GM12864 (cell line): ENCODE data around the gene RUVBL1.
"Not testable (repeated sequence)": the region's sequence is repeated elsewhere in the genome, so short reads cannot be mapped to it uniquely, and the experiment has no call there.

ENCODE experiments used
- DNase-seq: peaks from one replicate; pipeline ENCODE4 v3.0.0-alpha.2; 2011; ENCODE audit warnings: low read depth
- H3K4me3 ChIP-seq: 2 replicates; pipeline ENCODE4 v1.5.1; 2011; ENCODE audit warnings: mild to moderate bottlenecking, low read depth, low read length, control low read depth
- TF ChIP-seq, protein P1 (sequence below): IDR thresholded peaks from 2 replicates; pipeline ENCODE4 v1.5.1; 2011; ENCODE audit warnings: low read depth, mild to moderate bottlenecking, moderate library complexity, low read length, control low read depth, inconsistent platforms; ENCODE audit errors: missing control alignments

RUVBL1 gene

DNA sequence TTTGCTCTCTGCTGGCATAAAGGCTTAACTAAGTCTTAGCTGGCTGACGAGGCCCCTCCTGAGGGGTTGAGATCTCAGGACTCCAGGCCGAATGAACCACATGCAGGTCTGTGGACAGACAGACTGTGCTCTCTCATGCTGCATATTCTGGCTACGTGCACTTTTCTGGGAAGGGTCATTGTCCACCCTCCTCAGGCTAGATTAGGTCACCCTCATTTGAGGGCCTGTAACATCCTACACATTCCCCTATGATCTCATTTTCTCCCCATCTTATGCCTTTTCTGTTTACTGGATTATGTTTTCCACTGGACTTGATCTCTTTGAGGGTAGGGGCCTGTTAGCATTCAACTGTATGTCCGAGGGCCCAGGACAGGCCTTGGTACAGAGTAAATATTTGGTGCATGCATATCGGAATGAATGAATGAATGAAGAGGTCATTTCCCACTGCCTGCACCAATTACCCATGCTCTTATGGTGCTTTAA lies 43.4 kb upstream of the RUVBL1 start:
- DNase-seq = no peak
- H3K4me3 ChIP-seq = no peak overlapping the region
- TF ChIP-seq, protein P1, sequence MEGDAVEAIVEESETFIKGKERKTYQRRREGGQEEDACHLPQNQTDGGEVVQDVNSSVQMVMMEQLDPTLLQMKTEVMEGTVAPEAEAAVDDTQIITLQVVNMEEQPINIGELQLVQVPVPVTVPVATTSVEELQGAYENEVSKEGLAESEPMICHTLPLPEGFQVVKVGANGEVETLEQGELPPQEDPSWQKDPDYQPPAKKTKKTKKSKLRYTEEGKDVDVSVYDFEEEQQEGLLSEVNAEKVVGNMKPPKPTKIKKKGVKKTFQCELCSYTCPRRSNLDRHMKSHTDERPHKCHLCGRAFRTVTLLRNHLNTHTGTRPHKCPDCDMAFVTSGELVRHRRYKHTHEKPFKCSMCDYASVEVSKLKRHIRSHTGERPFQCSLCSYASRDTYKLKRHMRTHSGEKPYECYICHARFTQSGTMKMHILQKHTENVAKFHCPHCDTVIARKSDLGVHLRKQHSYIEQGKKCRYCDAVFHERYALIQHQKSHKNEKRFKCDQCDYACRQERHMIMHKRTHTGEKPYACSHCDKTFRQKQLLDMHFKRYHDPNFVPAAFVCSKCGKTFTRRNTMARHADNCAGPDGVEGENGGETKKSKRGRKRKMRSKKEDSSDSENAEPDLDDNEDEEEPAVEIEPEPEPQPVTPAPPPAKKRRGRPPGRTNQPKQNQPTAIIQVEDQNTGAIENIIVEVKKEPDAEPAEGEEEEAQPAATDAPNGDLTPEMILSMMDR = no peak

DNA sequence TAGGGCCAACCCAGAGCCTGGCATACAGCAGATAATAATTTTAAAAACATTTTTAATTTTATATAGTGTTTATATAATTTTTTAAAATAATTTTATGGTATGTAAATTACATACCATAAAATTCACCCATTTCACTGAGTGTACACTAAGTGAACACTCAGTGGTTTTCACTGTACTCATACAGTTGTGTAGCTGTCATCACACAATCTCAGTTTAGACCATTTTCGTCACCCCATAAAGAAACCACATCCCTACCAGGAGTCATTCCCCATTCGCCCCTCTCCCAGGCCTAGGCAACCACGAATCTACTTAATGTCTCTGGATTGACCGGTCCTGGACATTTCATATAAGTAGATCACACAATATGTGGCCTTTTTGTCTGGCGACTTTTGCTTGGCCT lies 39.8 kb upstream of the RUVBL1 start:
- no peak for DNase-seq
- TF ChIP-seq, protein P1 = no peak
- no peak overlapping the region for H3K4me3 ChIP-seq

DNA sequence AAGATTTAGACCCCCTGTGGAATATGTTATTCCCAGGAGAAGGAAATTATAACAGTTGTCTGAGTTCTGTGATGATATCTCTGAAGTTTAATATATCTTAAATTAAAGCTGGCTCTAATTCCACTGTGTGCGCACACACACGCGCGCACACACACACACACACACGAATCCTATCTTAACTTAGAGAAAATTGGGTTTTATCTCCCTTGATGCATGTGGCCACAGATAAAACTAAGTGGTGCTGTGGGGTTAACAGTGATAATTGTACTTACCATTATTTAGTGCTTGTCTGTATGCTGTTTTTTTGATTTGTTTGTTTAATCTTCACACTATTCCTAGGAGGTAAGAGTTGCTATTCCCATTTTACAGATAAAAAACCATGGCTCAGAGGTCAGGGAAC lies 37.0 kb upstream of the RUVBL1 start:
- TF ChIP-seq, protein P1 = no peak
- no peak for DNase-seq
- H3K4me3 ChIP-seq = no peak overlapping the region

DNA sequence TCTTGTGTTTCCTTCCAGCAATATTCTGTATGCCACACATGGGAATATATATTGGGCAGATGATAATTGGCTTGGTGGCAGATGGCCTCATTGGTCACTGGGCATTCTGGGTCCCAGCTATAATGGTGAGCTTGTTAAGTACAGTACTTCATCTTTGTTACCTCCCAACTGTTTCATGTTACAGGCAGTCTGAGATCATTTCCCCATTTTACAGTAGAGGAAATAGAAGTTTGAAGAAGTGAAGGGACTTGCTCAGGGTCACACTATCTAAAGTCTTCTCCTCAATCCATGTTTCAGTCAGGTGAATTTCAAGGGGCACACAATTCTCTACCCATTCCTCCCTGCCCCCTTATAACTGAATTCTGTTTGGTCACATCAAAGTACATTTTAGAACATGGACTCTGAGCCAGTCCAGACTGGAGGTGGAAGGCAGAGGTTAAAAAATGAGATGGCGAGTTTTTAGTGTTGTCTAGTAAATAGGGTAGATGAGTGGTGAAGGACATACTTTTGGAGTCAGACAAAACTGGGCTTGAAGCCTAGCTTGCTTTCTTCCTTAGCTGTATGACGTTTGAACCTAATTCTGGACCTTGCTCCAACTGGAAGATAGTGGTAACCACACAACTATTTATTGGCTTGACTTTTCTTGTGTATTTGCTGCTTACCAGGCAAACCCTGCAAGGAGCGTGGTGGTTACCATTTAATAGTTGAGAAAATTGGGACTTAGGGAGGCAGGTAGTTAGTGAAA lies 32.2 kb upstream of the RUVBL1 start:
- DNase-seq = no peak
- H3K4me3 ChIP-seq = no peak overlapping the region
- TF ChIP-seq, protein P1 = no peak

DNA sequence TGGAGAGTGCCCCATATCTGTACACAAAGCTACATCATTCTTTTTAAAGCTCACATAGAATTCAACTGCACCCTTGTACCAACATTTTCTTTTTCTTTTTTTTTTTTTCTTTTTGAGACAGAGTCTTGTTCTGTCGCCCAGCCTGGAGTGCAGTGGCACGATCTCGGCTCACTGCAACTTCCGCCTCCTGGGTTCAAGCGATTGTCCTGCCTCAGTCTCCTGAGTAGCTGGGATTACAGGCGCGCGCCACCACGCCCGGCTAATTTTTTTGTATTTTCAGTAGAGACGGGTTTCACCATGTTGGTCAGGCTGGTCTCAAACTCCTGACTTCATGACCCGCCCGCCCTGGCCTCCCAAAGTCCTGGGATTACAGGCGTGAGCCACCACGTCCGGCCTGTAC lies 30.7 kb upstream of the RUVBL1 start:
- DNase-seq = not testable (repeated sequence)
- peak overlapping the region; percentile 89 for H3K4me3 ChIP-seq

DNA sequence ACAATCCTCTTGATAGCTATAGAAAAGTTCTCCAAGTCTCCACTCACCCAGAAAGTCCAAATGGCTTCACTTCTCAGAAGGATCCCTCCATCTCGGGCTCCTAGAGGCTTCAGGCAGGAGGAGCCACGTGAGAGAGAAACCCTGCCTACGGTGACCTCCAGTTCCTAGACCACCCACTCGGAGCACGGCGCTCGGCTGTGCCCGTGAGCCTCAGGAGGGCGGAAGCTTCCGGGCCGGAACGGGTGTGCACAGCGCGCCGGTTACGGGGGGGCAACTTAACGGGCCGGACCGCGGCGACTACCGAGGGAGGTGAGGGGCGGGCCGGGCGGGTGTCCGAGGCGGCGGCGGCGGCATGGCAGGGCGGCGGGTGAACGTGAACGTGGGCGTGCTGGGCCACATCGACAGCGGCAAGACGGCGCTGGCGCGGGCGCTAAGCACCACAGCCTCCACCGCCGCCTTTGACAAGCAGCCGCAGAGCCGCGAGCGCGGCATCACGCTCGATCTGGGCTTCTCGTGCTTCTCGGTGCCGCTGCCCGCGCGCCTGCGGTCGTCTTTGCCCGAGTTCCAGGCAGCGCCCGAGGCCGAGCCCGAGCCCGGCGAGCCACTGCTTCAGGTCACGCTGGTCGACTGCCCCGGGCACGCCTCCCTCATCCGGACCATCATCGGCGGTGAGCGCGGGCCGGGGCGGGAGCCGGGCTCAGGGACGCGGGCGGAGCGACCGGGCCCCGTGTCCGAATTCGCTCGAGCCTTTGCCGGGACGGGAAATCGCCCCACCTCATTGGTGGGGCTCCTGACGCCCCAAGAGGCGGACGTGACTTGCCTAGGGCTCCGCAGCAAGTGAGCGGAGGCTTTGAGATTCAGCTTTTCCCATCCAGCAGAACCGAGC lies 29.8 kb upstream of the RUVBL1 start, which contains the start of gene EEFSEC:
TSS of gene EEFSEC (plus strand) at position 326 of the 886 bp plus-strand sequence. CDS start at position 353, 27 bp downstream.
- peak within 1 kb of the TSS; percentile 89 for H3K4me3 ChIP-seq
- TF ChIP-seq, protein P1 = no peak
- DNase-seq = peak; percentile 49

DNA sequence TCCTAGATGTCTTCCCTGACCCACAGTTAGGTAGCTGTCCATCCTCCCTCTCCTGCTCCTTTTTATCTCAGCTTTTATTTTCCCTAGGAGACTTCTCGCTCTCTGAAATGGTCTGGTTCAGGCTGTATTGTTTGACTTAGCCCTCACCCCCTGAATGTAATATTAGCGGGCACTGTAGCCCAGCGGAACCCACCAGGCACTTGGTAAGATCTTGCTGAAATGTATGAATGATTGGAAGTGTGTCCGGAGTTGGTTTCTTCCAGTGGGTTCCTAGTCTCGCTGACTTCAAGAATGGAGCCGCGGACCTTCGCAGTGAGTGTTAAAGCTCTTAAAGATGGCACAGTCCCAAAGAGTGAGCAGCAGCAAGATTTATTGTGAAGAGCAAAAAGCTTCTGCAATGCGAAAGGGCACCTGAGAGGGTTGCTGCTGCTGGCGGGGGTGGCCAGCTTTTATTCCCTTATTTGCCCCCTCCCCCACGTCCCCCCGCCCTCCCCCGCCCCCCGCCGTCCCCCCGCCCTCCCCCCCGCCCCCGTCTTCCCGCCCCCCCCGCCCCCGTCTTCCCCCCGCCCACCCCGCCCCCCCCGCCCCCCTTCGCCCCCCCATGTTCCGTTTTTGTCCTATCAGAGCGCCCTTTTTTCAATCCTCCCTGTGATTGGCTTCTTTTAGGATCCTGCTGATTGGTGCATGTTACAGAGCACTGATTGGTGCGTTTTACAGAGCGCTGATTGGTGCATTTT lies 29.0 kb upstream of the RUVBL1 start:
- peak; percentile 37 for DNase-seq
- H3K4me3 ChIP-seq = peak overlapping the region; percentile 89
- TF ChIP-seq, protein P1 = no peak
